SK-N-MC (cell line): ENCODE measurements around the gene LOXHD1.

ENCODE experiments used
- EZH2 ChIP-seq: fragments of 200-600 bp; sonication (generic); IDR thresholded peaks from one replicate; pipeline ENCODE4 v1.6.1; 2017; ENCODE audit warnings: antibody characterized with exemption
- FOXP2 ChIP-seq: optimal IDR thresholded peaks from 2 replicates; pipeline ENCODE3; 2011; ENCODE audit warnings: mild to moderate bottlenecking, moderate library complexity; ENCODE audit not compliant: insufficient read depth; ENCODE audit errors: extremely low read length, control extremely low read depth
- POLR2AphosphoS5 ChIP-seq: IDR thresholded peaks from 2 replicates; pipeline ENCODE4 v1.6.1; 2012; ENCODE audit warnings: mild to moderate bottlenecking, low read depth, low read length, borderline replicate concordance

DNA sequence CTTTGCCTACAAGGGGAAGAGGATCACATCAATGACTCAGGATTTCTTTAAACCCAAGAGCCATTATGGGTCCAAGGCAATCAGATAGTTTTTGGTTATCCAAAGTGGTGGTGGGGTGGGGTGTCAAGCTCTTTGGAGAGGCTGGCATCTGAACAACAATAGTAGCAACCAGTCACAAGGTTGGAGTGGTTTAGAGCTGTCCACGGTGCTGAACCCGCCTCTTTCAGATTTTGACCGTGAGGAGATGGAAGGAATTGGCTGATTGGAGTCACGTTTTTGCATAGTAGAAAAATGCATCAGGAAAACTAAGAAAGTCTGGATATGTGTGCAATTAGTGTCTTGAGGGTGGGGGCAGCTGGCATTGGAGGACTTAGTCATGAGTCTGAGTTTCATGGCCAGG, 159.9 kb downstream of the LOXHD1 start:
- TF ChIP-seq POLR2AphosphoS5 (no peak), EZH2 (no peak), FOXP2 (no peak)
